Tibial artery (tissue), 4 donors: ENCODE data around the gene SLC34A1.
A peak's percentile ranks its signal among the peaks of the same experiment; 100 is the strongest.

Experiments used
- DNase-seq, 2 donors: peaks; one replicate each; pipeline ENCODE4 v3.0.0-alpha.2; 2019
- H3K27ac ChIP-seq, 2 donors: fragments of 200-600 bp; sonication (generic) in 1 of 2; 1 replicate in 1 of 2; 2 replicates in 1 of 2; pipeline ENCODE4 v1.5.1; 2018 to 2019; ENCODE audit warnings: mild to moderate bottlenecking in 1 of 2
- H3K27me3 ChIP-seq, 2 donors: fragments of 200-600 bp; sonication (generic) in 1 of 2; one replicate each; pipeline versions ENCODE4 v1.5.1 to v1.6.0; 2016 to 2019
- H3K36me3 ChIP-seq, 3 donors: fragments of 200-600 bp; sonication (generic) in 2 of 3; one replicate each; pipeline ENCODE4 v1.5.1; 2016 to 2019; ENCODE audit warnings: mild to moderate bottlenecking in 2 of 3
- H3K4me1 ChIP-seq, 4 donors: fragments of 200-600 bp; sonication (generic) in 2 of 4; 1 replicate in 3 of 4; 2 replicates in 1 of 4; pipeline ENCODE4 v1.5.1; 2016 to 2019
- H3K4me3 ChIP-seq, 2 donors: fragments of 200-600 bp; sonication (generic) in 1 of 2; 1 replicate in 1 of 2; 2 replicates in 1 of 2; pipeline ENCODE4 v1.5.1; 2018 to 2019; ENCODE audit warnings: mild to moderate bottlenecking in 2 of 2
- H3K9me3 ChIP-seq, 3 donors: fragments of 200-600 bp; sonication (generic) in 1 of 3; one replicate each; pipeline ENCODE4 v1.5.1; 2016 to 2019
- CTCF ChIP-seq, 2 experiments: fragments of 200-600 bp in 1 of 2; fragments of 450-650 bp in 1 of 2; IDR thresholded peaks; one replicate each; pipeline ENCODE4 v1.5.1; 2017 to 2019; ENCODE audit warnings: antibody characterized with exemption in 2 of 2, mild to moderate bottlenecking in 1 of 2, moderate library complexity in 1 of 2
- intact Hi-C: fragments of 100-400 bp; cut with DNase I; formaldehyde crosslinking; loops from one replicate; pipeline ENCODE4 v1.15.0; 2023; ENCODE audit warnings: low total_unique reads

The SLC34A1 gene

GRCh38 chr5:177347699-177348098 lies 36.5 kb upstream of the SLC34A1 start:
- intact Hi-C loops = no loop called here
- Histone ChIP-seq H3K4me1 (peaks cover 0 to 50% (median 30%) of the 10 kb centered on the region in 4 donors), H3K27ac (no peak overlapping the region), H3K4me3 (no peak overlapping the region), H3K9me3 (no peaks in the 10 kb centered on the region), H3K27me3 (no peaks in the 10 kb centered on the region), H3K36me3 (peaks cover 7 to 34% (median 17%) of the 10 kb centered on the region in 3 donors)
- TF ChIP-seq CTCF (IDR thresholded peaks at IDR 0.05) = no peak
- DNase-seq = no peak

- H3K4me1 ChIP-seq = peaks cover 0 to 50% (median 30%) of the 10 kb centered on the region in 4 donors
- H3K27me3 ChIP-seq = no peaks in the 10 kb centered on the region
- no peak overlapping the region for H3K27ac ChIP-seq
- H3K36me3 ChIP-seq = peaks cover 7 to 25% (median 13%) of the 10 kb centered on the region in 3 donors
- no peak overlapping the region for H3K4me3 ChIP-seq
- no peak for DNase-seq
- intact Hi-C loops = no loop called here
- no peaks in the 10 kb centered on the region for H3K9me3 ChIP-seq
- no peak for TF ChIP-seq CTCF (IDR thresholded peaks at IDR 0.05)
Measured at GRCh38 chr5:177349362-177349647, 34.9 kb upstream of the SLC34A1 start.

DNA sequence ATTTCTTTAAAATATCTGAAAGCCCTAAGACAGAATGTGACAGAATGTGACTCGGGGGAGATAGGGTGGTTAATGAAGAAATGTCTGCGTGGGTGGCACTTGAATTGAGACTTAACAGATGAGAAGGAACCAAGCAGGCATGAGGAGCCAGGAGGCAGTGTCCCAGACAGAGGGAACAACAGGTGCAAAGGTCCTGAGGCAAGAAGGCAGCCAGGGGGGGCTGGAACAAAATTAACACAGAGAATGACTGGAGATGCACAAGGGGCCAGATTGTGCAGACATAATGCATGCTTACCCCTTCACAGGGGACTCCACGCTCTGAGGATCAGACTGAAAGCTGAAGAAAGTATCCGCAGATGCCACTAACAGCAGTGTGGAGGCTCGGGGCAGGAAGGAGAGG lies 34.5 kb upstream of the SLC34A1 start:
- DNase-seq = no peak
- Histone ChIP-seq H3K9me3 (no peaks in the 10 kb centered on the region), H3K4me1 (peaks cover 0 to 50% (median 30%) of the 10 kb centered on the region in 4 donors), H3K27ac (no peak overlapping the region), H3K36me3 (peaks cover 7 to 22% (median 13%) of the 10 kb centered on the region in 3 donors), H3K4me3 (peak overlapping the region; percentile 70 to 90), H3K27me3 (no peaks in the 10 kb centered on the region)
- intact Hi-C loops = no loop called here
- no peak for TF ChIP-seq CTCF (IDR thresholded peaks at IDR 0.05)

GRCh38 chr5:177350776-177351391 lies 33.4 kb upstream of the SLC34A1 start:
- Histone ChIP-seq H3K9me3 (no peaks in the 10 kb centered on the region), H3K27me3 (no peaks in the 10 kb centered on the region), H3K4me3 (peak overlapping the region; percentile 70 to 90), H3K4me1 (peaks cover 0 to 50% (median 28%) of the 10 kb centered on the region in 4 donors), H3K36me3 (peaks cover 7 to 20% (median 9%) of the 10 kb centered on the region in 3 donors), H3K27ac (peak overlapping the region; percentile 90 to 92)
- intact Hi-C loops = no loop called here
- TF ChIP-seq CTCF (IDR thresholded peaks at IDR 0.05) = no peak
- DNase-seq = no peak

- peak; percentile 93 to 95 for DNase-seq
- intact Hi-C loops = no loop called here
- no peak for TF ChIP-seq CTCF (IDR thresholded peaks at IDR 0.05)
Measured at GRCh38 chr5:177351392-177352329, 32.6 kb upstream of the SLC34A1 start, which contains the start of gene LMAN2. LMAN2 (minus strand) TSS chr5:177351668; CDS start chr5:177351647, 21 bp downstream.

More at GRCh38 chr5:177351392-177352329, 32.6 kb upstream of the SLC34A1 start, which contains the start of gene LMAN2:
- H3K4me1 ChIP-seq = peaks cover 0 to 49% (median 27%) of the 10 kb centered on the region in 4 donors
- H3K27me3 ChIP-seq = no peaks in the 10 kb centered on the region
- H3K27ac ChIP-seq = peak within 1 kb of the TSS; percentile 90 to 92
- peaks cover 7 to 20% (median 8%) of the 10 kb centered on the region in 3 donors for H3K36me3 ChIP-seq
- H3K4me3 ChIP-seq = peak within 1 kb of the TSS; percentile 70 to 90
- no peaks in the 10 kb centered on the region for H3K9me3 ChIP-seq
